H1 (cell line): ENCODE results near the gene RRH. TPM values are rescaled to one million over a fixed set of nuclear protein-coding genes. Genes with fewer than 3 reads are reported as not detected.

Experiments
- RAD21 ChIP-seq, 2 experiments: IDR thresholded peaks in 1 of 2; conservative IDR thresholded peaks in 1 of 2; 2 replicates each; pipeline ENCODE4 v1.6.1; 2011; ENCODE audit warnings: low read depth in 2 of 2, low read length in 2 of 2, improper control_type of control experiment in 1 of 2, inconsistent platforms in 1 of 2, mild to moderate bottlenecking in 1 of 2, moderate library complexity in 1 of 2
- polyA plus RNA-seq, 7 experiments: library from polyadenylated mRNA; depleted of rRNA in 3 of 7; stranded (reverse) in 5 of 7; unstranded in 2 of 7; fragments of >200 nt in 5 of 7; fragments of 200-250 nt in 2 of 7; gene quantifications; 1 replicate in 5 of 7; 2 replicates in 1 of 7; 4 replicates in 1 of 7; pipeline versions ENCODE4 v1.2.1 to v1.2.3, GENCODE V29; 2011 to 2013; ENCODE audit warnings: missing spikeins in 2 of 7, mixed read lengths in 2 of 7
- total RNA-seq: library from RNA; stranded (reverse); fragmentation: NEBNext Ultra II Directional; extraction: Animal tissue kit (Norgen Biotek cat#: 25700); gene quantifications from 2 replicates; pipeline ENCODE4 v1.2.1, GENCODE V29; 2021

The RRH gene
- total and polyA plus RNA-seq, 2 of the 8 experiments (the other 6 are each of a cell fraction or from before 2014, with no cell fraction given), result 0.38 TPM; not detected in 1

- no peak for TF ChIP-seq RAD21 (IDR thresholded peaks at IDR 0.05 in 1 of 2, conservative IDR thresholded peaks at IDR 0.05 in 1 of 2; ENCODE audit: low read depth in 2 of 2, low read length in 2 of 2)
These were observed 50.6 kb downstream of the RRH start (continued) for GRCh38 chr4:109878355-109878754.
